Retinal pigment epithelial cell (primary cell): ENCODE results near the gene PHF2.
"Not testable (repeated sequence)": the region's sequence is repeated elsewhere in the genome, so short reads cannot be mapped to it uniquely, and the experiment has no call there.

Experiments used
- DNase-seq: peaks from one replicate; pipeline ENCODE4 v3.0.0-alpha.2; 2010; ENCODE audit warnings: low read depth
- H3K4me3 ChIP-seq: 2 replicates; pipeline ENCODE4 v1.5.1; 2011; ENCODE audit warnings: mild to moderate bottlenecking, low read length, control low read depth, moderate library complexity
- TF ChIP-seq, protein P1 (sequence below): conservative IDR thresholded peaks from 2 replicates; pipeline ENCODE4 v1.5.1; 2011; ENCODE audit warnings: low read depth, low read length, control low read depth, inconsistent platforms

The PHF2 gene

GRCh38 chr9:93671020-93671338 lies 94.6 kb downstream of the PHF2 start:
- DNase-seq, result no peak
- TF ChIP-seq, protein P1, sequence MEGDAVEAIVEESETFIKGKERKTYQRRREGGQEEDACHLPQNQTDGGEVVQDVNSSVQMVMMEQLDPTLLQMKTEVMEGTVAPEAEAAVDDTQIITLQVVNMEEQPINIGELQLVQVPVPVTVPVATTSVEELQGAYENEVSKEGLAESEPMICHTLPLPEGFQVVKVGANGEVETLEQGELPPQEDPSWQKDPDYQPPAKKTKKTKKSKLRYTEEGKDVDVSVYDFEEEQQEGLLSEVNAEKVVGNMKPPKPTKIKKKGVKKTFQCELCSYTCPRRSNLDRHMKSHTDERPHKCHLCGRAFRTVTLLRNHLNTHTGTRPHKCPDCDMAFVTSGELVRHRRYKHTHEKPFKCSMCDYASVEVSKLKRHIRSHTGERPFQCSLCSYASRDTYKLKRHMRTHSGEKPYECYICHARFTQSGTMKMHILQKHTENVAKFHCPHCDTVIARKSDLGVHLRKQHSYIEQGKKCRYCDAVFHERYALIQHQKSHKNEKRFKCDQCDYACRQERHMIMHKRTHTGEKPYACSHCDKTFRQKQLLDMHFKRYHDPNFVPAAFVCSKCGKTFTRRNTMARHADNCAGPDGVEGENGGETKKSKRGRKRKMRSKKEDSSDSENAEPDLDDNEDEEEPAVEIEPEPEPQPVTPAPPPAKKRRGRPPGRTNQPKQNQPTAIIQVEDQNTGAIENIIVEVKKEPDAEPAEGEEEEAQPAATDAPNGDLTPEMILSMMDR, result no peak
- H3K4me3 ChIP-seq, result no peak overlapping the region

GRCh38 chr9:93672330-93673020 lies 96.1 kb downstream of the PHF2 start:
- not testable (repeated sequence) for DNase-seq

DNA sequence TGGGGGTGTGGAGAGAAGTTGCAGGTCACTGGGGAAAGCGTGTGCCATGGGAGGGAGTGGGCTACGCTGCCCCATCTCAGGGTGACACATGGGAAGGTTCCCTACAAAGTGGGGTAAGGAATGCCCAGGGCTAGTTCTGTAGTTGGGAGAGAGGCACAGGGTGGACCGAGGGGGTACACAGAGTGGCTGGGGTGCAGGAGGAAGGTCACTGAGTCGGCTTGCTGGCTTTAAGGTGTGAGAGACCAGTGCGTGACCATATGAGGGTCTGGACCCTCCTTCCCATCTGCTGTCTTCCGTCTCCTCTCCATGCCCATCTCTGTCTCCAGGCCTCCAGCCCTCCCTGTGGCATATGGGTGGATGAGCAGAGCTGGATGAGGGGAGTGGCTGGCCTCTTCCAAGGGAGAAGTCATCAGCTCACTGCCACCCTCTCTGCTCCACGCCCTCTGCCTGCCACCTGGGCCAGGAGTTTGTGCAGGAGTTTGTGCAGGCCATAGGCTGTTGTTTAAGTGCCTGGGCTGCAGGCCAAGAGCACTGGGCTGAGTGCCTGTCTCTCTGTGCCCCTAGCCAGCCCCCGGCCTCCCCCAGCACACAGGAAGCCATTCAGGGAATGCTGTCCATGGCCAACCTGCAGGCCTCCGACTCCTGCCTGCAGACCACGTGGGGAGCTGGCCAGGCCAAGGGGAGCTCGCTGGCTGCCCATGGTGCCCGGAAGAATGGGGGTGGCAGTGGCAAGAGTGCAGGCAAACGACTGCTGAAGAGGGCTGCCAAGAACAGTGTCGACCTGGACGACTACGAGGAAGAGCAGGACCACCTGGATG lies 96.8 kb downstream of the PHF2 start:
- H3K4me3 ChIP-seq, result no peak overlapping the region
- no peak for DNase-seq
- TF ChIP-seq, protein P1, result no peak

More at GRCh38 chr9:93672330-93673020, 96.1 kb downstream of the PHF2 start:
- not testable (repeated sequence) for H3K4me3 ChIP-seq

GRCh38 chr9:93673839-93674334 lies 97.5 kb downstream of the PHF2 start:
- H3K4me3 ChIP-seq, result no peak overlapping the region
- TF ChIP-seq, protein P1, result no peak
- no peak for DNase-seq

DNA sequence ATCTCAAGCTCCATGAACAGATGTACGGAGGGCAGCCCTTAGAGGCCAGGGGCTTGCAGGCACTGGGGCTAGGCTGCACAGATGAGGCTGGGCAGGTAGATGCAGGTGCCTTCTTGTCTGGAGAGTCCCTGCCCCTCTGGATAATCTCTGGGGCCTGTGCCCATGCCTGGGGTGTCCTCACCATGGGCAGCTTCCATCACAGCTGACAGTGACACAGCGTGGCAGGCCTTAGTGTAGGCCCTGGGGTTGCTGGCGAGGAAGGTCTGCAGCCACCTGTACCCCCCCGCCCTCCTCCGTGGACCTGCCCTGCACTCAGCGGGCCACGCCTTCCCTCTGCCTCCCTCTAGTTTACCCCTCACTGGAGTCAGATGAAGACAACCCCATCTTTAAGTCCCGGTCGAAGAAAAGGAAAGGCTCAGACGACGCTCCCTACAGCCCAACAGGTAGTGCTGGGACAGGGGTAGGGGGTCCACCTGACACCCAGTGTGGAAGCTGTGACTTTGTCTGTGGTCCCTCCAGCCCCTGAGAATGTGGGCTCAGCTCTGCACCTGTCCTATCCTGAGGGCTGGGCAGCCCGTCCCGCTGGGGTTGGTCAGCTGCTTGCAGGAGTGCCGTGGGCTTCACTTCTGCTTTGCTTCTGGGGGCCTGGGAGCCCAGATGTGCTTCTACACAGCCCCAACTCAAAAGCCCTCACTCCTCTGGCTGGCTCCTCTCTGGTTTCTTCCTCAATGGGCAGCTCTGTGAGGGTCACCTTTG lies 98.4 kb downstream of the PHF2 start:
- no peak for DNase-seq
- H3K4me3 ChIP-seq, result no peak overlapping the region
- TF ChIP-seq, protein P1, result no peak

- H3K4me3 ChIP-seq, result no peak overlapping the region
- DNase-seq, result no peak
- TF ChIP-seq, protein P1, result no peak
Observed at GRCh38 chr9:93675336-93676150, 99.2 kb downstream of the PHF2 start.
